Measurements from ENCODE around the gene ELFN1.

ELFN1 gene

GRCh38 chr7:1785839-1786238 lies 115.8 kb downstream of the ELFN1 start:
- Histone ChIP-seq H3K27me3 (ENCODE audit: insufficient read depth, low read length, poor library complexity, severe bottlenecking) (no peaks in the 10 kb centered on the region), H4K20me1 (ENCODE audit: insufficient read depth, low read length, poor library complexity, severe bottlenecking) (no peaks in the 10 kb centered on the region), H3K9ac (ENCODE audit: low read depth, low read length, poor library complexity, severe bottlenecking) (no peak overlapping the region), H3K9me2 (replicated peaks; ENCODE audit: low read depth, low read length) (no peaks in the 10 kb centered on the region), H3K9me3 (ENCODE audit: insufficient read depth, low read depth, low read length) (no peaks in the 10 kb centered on the region; the same call in 1 of the 2 replicates), H3K4me3 (ENCODE audit: low read length, poor library complexity, severe bottlenecking) (no peak overlapping the region), H3K4me2 (ENCODE audit: low read depth, low read length, poor library complexity, severe bottlenecking) (no peak overlapping the region), H3K4me1 (ENCODE audit: insufficient read depth, low read length, poor library complexity, severe bottlenecking) (no peaks in the 10 kb centered on the region), H3K36me3 (ENCODE audit: insufficient read depth, low read length) (no peaks in the 10 kb centered on the region), H3F3A (ENCODE audit: low read depth) (no peaks in the 10 kb centered on the region), H3K79me2 (ENCODE audit: insufficient read depth, low read length) (no peaks in the 10 kb centered on the region), H2AFZ (ENCODE audit: low read length) (no peak overlapping the region)
- TF ChIP-seq CTCF (conservative IDR thresholded peaks at IDR 0.05; ENCODE audit: low read length) (no peak), EZH2phosphoT487 (IDR thresholded peaks at IDR 0.05; ENCODE audit: borderline replicate concordance) (no peak)

GRCh38 chr7:1787241-1787640 lies 117.2 kb downstream of the ELFN1 start:
- H3K4me1 ChIP-seq (ENCODE audit: insufficient read depth, low read length, poor library complexity, severe bottlenecking), result no peaks in the 10 kb centered on the region
- TF ChIP-seq CTCF (conservative IDR thresholded peaks at IDR 0.05; ENCODE audit: low read length) (no peak), EZH2phosphoT487 (IDR thresholded peaks at IDR 0.05; ENCODE audit: borderline replicate concordance) (no peak)
- no peaks in the 10 kb centered on the region; the same call in 1 of the 2 replicates for H3K9me3 ChIP-seq (ENCODE audit: insufficient read depth, low read depth, low read length)
- H2AFZ ChIP-seq (ENCODE audit: low read length), result no peak overlapping the region
- no peaks in the 10 kb centered on the region for H3F3A ChIP-seq (ENCODE audit: low read depth)
- H3K9me2 ChIP-seq (replicated peaks; ENCODE audit: low read depth, low read length), result no peaks in the 10 kb centered on the region
- no peaks in the 10 kb centered on the region for H3K36me3 ChIP-seq (ENCODE audit: insufficient read depth, low read length)
- H3K9ac ChIP-seq (ENCODE audit: low read depth, low read length, poor library complexity, severe bottlenecking), result no peak overlapping the region
- no peaks in the 10 kb centered on the region for H3K79me2 ChIP-seq (ENCODE audit: insufficient read depth, low read length)
- H4K20me1 ChIP-seq (ENCODE audit: insufficient read depth, low read length, poor library complexity, severe bottlenecking), result no peaks in the 10 kb centered on the region
- H3K4me3 ChIP-seq (ENCODE audit: low read length, poor library complexity, severe bottlenecking), result no peak overlapping the region
- H3K4me2 ChIP-seq (ENCODE audit: low read depth, low read length, poor library complexity, severe bottlenecking), result no peak overlapping the region
- H3K27me3 ChIP-seq (ENCODE audit: insufficient read depth, low read length, poor library complexity, severe bottlenecking), result no peaks in the 10 kb centered on the region

GRCh38 chr7:1787681-1788235 lies 117.7 kb downstream of the ELFN1 start:
- H3F3A ChIP-seq (ENCODE audit: low read depth), result no peaks in the 10 kb centered on the region
- H3K9me2 ChIP-seq (replicated peaks; ENCODE audit: low read depth, low read length), result no peaks in the 10 kb centered on the region
- H3K9ac ChIP-seq (ENCODE audit: low read depth, low read length, poor library complexity, severe bottlenecking), result no peak overlapping the region
- no peak overlapping the region for H3K4me2 ChIP-seq (ENCODE audit: low read depth, low read length, poor library complexity, severe bottlenecking)
- H3K36me3 ChIP-seq (ENCODE audit: insufficient read depth, low read length), result no peaks in the 10 kb centered on the region
- H2AFZ ChIP-seq (ENCODE audit: low read length), result no peak overlapping the region
- H3K27me3 ChIP-seq (ENCODE audit: insufficient read depth, low read length, poor library complexity, severe bottlenecking), result no peaks in the 10 kb centered on the region
- H3K4me3 ChIP-seq (ENCODE audit: low read length, poor library complexity, severe bottlenecking), result no peak overlapping the region
- no peaks in the 10 kb centered on the region; the same call in 1 of the 2 replicates for H3K9me3 ChIP-seq (ENCODE audit: insufficient read depth, low read depth, low read length)
- no peaks in the 10 kb centered on the region for H4K20me1 ChIP-seq (ENCODE audit: insufficient read depth, low read length, poor library complexity, severe bottlenecking)
- TF ChIP-seq EZH2phosphoT487 (IDR thresholded peaks at IDR 0.05; ENCODE audit: borderline replicate concordance) (no peak), CTCF (conservative IDR thresholded peaks at IDR 0.05; ENCODE audit: low read length) (no peak)
- no peaks in the 10 kb centered on the region for H3K4me1 ChIP-seq (ENCODE audit: insufficient read depth, low read length, poor library complexity, severe bottlenecking)
- H3K79me2 ChIP-seq (ENCODE audit: insufficient read depth, low read length), result no peaks in the 10 kb centered on the region

All from Loucy (cell line).